ENCODE measurements around the gene DMD.
"Not testable (repeated sequence)": the region's sequence is repeated elsewhere in the genome, so short reads cannot be mapped to it uniquely, and the experiment has no call there.

The DMD gene

DNA sequence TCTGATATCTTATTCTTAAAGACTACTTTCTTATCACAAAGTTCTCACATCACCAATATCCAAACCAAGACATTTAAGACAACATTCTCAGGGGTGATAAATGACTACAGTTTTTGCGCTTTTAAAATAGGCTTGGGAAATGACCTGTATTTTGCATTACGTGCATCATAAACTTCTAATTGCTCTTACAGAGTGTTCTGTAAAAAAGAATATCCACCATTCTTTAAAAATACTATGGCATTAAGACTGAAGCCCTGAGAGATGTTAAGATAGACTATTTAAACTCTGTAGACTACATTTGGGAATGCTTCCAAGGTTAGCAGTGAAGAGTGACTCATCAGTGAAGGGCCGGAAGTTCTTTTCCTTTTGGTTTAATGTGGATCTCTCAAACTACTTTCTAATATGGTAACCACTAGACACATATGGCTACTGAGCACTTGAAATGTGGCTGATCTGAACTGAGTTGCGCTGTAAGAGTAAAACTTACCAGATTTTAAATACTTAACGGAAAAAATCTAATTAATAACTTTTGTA, 1620.7 kb downstream of the DMD start:
- H4K20me1 ChIP-seq (ENCODE audit: insufficient read depth, low read length): no peaks in the 10 kb centered on the region
- no peaks in the 10 kb centered on the region for H3K9me3 ChIP-seq (replicated peaks; ENCODE audit: insufficient read depth, low read length)
- TF ChIP-seq EZH2 (optimal IDR thresholded peaks at IDR 0.05; ENCODE audit: low read depth, low read length): no peak
- TF ChIP-seq CTCF (IDR thresholded peaks at IDR 0.05; ENCODE audit: low read length): no peak
- TF ChIP-seq EZH2phosphoT487 (IDR thresholded peaks at IDR 0.05; ENCODE audit: low read length): no peak
- H3K36me3 ChIP-seq (replicated peaks; ENCODE audit: insufficient read depth, low read length): no peaks in the 10 kb centered on the region
- no peak overlapping the region for H2AFZ ChIP-seq (ENCODE audit: low read length)
- no peak overlapping the region for H3K4me2 ChIP-seq (ENCODE audit: low read depth, low read length)
- no peaks in the 10 kb centered on the region for H3K9me2 ChIP-seq (replicated peaks; ENCODE audit: insufficient read depth, low read length)
- H3K79me2 ChIP-seq (ENCODE audit: low read length): no peaks in the 10 kb centered on the region
- DNase-seq: no peak
- H3K4me1 ChIP-seq (ENCODE audit: low read length): no peaks in the 10 kb centered on the region
- H3K27ac ChIP-seq (ENCODE audit: low read length): no peak overlapping the region
- H3K27me3 ChIP-seq (replicated peaks; ENCODE audit: insufficient read depth, low read length): no peaks in the 10 kb centered on the region
- H3K4me3 ChIP-seq (ENCODE audit: low read length): no peak overlapping the region
- no peaks in the 10 kb centered on the region for H3F3A ChIP-seq (ENCODE audit: insufficient read depth, low read length)
- no peak overlapping the region for H3K9ac ChIP-seq (ENCODE audit: low read length)

- Histone ChIP-seq H3K9me3 (replicated peaks; ENCODE audit: insufficient read depth, low read length) (no peaks in the 10 kb centered on the region), H3K79me2 (ENCODE audit: low read length) (no peaks in the 10 kb centered on the region), H3K27ac (ENCODE audit: low read length) (no peak overlapping the region), H3K9ac (ENCODE audit: low read length) (no peak overlapping the region), H4K20me1 (ENCODE audit: insufficient read depth, low read length) (no peaks in the 10 kb centered on the region), H3K9me2 (replicated peaks; ENCODE audit: insufficient read depth, low read length) (no peaks in the 10 kb centered on the region), H3K4me2 (ENCODE audit: low read depth, low read length) (no peak overlapping the region), H3K27me3 (replicated peaks; ENCODE audit: insufficient read depth, low read length) (no peaks in the 10 kb centered on the region), H3F3A (ENCODE audit: insufficient read depth, low read length) (no peaks in the 10 kb centered on the region), H3K36me3 (replicated peaks; ENCODE audit: insufficient read depth, low read length) (no peaks in the 10 kb centered on the region), H2AFZ (ENCODE audit: low read length) (no peak overlapping the region), H3K4me3 (ENCODE audit: low read length) (no peak overlapping the region), H3K4me1 (ENCODE audit: low read length) (no peaks in the 10 kb centered on the region)
- no peak for TF ChIP-seq EZH2 (optimal IDR thresholded peaks at IDR 0.05; ENCODE audit: low read depth, low read length)
- no peak for TF ChIP-seq CTCF (IDR thresholded peaks at IDR 0.05; ENCODE audit: low read length)
- TF ChIP-seq EZH2phosphoT487 (IDR thresholded peaks at IDR 0.05; ENCODE audit: low read length): no peak
- DNase-seq: no peak
These were observed 1621.8 kb downstream of the DMD start for GRCh38 chrX:31589503-31589902.

DNA sequence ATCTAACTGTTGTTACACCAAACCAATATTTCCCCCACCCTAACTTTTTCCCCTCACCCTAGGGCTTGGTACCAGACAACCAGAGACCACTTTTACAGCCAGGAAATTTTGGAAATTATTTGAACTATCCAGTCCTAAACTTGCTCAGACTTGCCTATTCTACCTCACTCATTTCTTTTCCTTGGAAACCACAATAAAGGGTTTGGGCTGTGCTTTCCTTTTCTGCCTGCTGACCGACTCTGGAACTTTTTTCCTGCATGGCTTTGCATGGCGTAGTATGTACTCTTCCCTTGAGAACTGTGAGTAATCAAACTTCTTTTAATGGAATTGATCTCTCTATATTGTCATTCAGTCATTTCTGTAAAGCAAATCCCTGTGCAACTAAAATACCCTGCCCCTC, 1623.0 kb downstream of the DMD start:
- H3K9me3 ChIP-seq (replicated peaks; ENCODE audit: insufficient read depth, low read length): no peaks in the 10 kb centered on the region

GRCh38 chrX:31583892-31584291, 1627.5 kb downstream of the DMD start:
- H2AFZ ChIP-seq (ENCODE audit: low read length); H3K36me3 ChIP-seq (replicated peaks; ENCODE audit: insufficient read depth, low read length); DNase-seq: not testable (repeated sequence)

More for the DNA sequence above, 1623.0 kb downstream of the DMD start:
- Histone ChIP-seq H3K9ac (ENCODE audit: low read length) (no peak overlapping the region), H2AFZ (ENCODE audit: low read length) (no peak overlapping the region), H4K20me1 (ENCODE audit: insufficient read depth, low read length) (no peaks in the 10 kb centered on the region), H3K36me3 (replicated peaks; ENCODE audit: insufficient read depth, low read length) (no peaks in the 10 kb centered on the region), H3K79me2 (ENCODE audit: low read length) (no peaks in the 10 kb centered on the region), H3K27ac (ENCODE audit: low read length) (no peak overlapping the region), H3K27me3 (replicated peaks; ENCODE audit: insufficient read depth, low read length) (no peaks in the 10 kb centered on the region), H3K4me3 (ENCODE audit: low read length) (no peak overlapping the region), H3F3A (ENCODE audit: insufficient read depth, low read length) (no peaks in the 10 kb centered on the region), H3K9me2 (replicated peaks; ENCODE audit: insufficient read depth, low read length) (no peaks in the 10 kb centered on the region), H3K4me1 (ENCODE audit: low read length) (no peaks in the 10 kb centered on the region), H3K4me2 (ENCODE audit: low read depth, low read length) (no peak overlapping the region)
- DNase-seq: no peak
- TF ChIP-seq EZH2phosphoT487 (IDR thresholded peaks at IDR 0.05; ENCODE audit: low read length) (no peak), CTCF (IDR thresholded peaks at IDR 0.05; ENCODE audit: low read length) (no peak), EZH2 (optimal IDR thresholded peaks at IDR 0.05; ENCODE audit: low read depth, low read length) (no peak)

More at GRCh38 chrX:31583892-31584291, 1627.5 kb downstream of the DMD start:
- H3K27ac ChIP-seq (ENCODE audit: low read length); H3K27me3 ChIP-seq (replicated peaks; ENCODE audit: insufficient read depth, low read length); H3K9me3 ChIP-seq (replicated peaks; ENCODE audit: insufficient read depth, low read length); H3K4me2 ChIP-seq (ENCODE audit: low read depth, low read length); H3K9ac ChIP-seq (ENCODE audit: low read length); H3K4me1 ChIP-seq (ENCODE audit: low read length); H3K9me2 ChIP-seq (replicated peaks; ENCODE audit: insufficient read depth, low read length); H3K79me2 ChIP-seq (ENCODE audit: low read length); H4K20me1 ChIP-seq (ENCODE audit: insufficient read depth, low read length); H3F3A ChIP-seq (ENCODE audit: insufficient read depth, low read length); H3K4me3 ChIP-seq (ENCODE audit: low read length): not testable (repeated sequence)

Data from MM.1S (cell line).